Muscle layer of duodenum (tissue), 2 donors: Measurements from ENCODE around the gene SH3BGRL3.
A peak's percentile ranks its signal among the peaks of the same experiment; 100 is the strongest.
"Not testable (repeated sequence)": the region's sequence is repeated elsewhere in the genome, so short reads cannot be mapped to it uniquely, and the experiment has no call there.

Experiments used
- H3K27ac ChIP-seq: one replicate; pipeline ENCODE4 v1.7.0; 2013; ENCODE audit warnings: mild to moderate bottlenecking, low read length
- H3K27me3 ChIP-seq: one replicate; pipeline ENCODE4 v1.7.0; 2013; ENCODE audit warnings: low read depth, mild to moderate bottlenecking, control low read depth, low read length
- H3K36me3 ChIP-seq, 2 donors: one replicate each; pipeline ENCODE4 v1.7.0; 2013; ENCODE audit warnings: low read length in 2 of 2, control low read depth in 1 of 2, mild to moderate bottlenecking in 1 of 2; ENCODE audit not compliant: insufficient read depth in 2 of 2, control insufficient read depth in 1 of 2
- H3K4me1 ChIP-seq, 2 donors: one replicate each; pipeline ENCODE4 v1.7.0; 2013; ENCODE audit warnings: low read length in 2 of 2, mild to moderate bottlenecking in 2 of 2, control low read depth in 1 of 2, moderate library complexity in 1 of 2; ENCODE audit not compliant: insufficient read depth in 2 of 2, control insufficient read depth in 1 of 2
- H3K4me3 ChIP-seq, 2 donors: one replicate each; pipeline ENCODE4 v1.7.0; 2013; ENCODE audit warnings: low read length in 2 of 2, low read depth in 1 of 2, mild to moderate bottlenecking in 1 of 2
- H3K9me3 ChIP-seq, 2 donors: one replicate each; pipeline ENCODE4 v1.7.0; 2013; ENCODE audit warnings: low read length in 2 of 2, control low read depth in 1 of 2, mild to moderate bottlenecking in 1 of 2; ENCODE audit not compliant: control insufficient read depth in 1 of 2
- donor health status: healthy.

SH3BGRL3 gene

GRCh38 chr1:26307363-26307781 lies 27.5 kb downstream of the SH3BGRL3 start:
- Histone ChIP-seq H3K4me1 (peaks cover 9 to 10% of the 10 kb centered on the region in 2 donors), H3K9me3 (no peaks in the 10 kb centered on the region), H3K4me3 (no peak overlapping the region), H3K27ac (peak overlapping the region; percentile 37), H3K36me3 (no peaks in the 10 kb centered on the region), H3K27me3 (no peaks in the 10 kb centered on the region)

GRCh38 chr1:26307966-26308899 lies 28.3 kb downstream of the SH3BGRL3 start:
- H3K4me1 ChIP-seq = peaks cover 4 to 10% of the 10 kb centered on the region in 2 donors
- not testable (repeated sequence) for H3K36me3 ChIP-seq, H3K27me3 ChIP-seq, H3K27ac ChIP-seq, H3K4me3 ChIP-seq, H3K9me3 ChIP-seq

- H3K4me1 ChIP-seq = no peaks in the 10 kb centered on the region
- no peaks in the 10 kb centered on the region for H3K9me3 ChIP-seq
- no peaks in the 10 kb centered on the region for H3K27me3 ChIP-seq
- no peak overlapping the region for H3K27ac ChIP-seq
- no peaks in the 10 kb centered on the region for H3K36me3 ChIP-seq
- H3K4me3 ChIP-seq = no peak overlapping the region
Observed at GRCh38 chr1:26314501-26314900, 34.6 kb downstream of the SH3BGRL3 start.

GRCh38 chr1:26315874-26316850 lies 36.3 kb downstream of the SH3BGRL3 start:
- H3K9me3 ChIP-seq = no peaks in the 10 kb centered on the region
- no peak overlapping the region for H3K27ac ChIP-seq
- no peaks in the 10 kb centered on the region for H3K36me3 ChIP-seq
- no peaks in the 10 kb centered on the region for H3K27me3 ChIP-seq
- H3K4me1 ChIP-seq = peaks cover 0 to 5% of the 10 kb centered on the region in 2 donors
- H3K4me3 ChIP-seq = no peak overlapping the region

- peaks cover 0 to 9% of the 10 kb centered on the region in 2 donors for H3K4me1 ChIP-seq
- no peak overlapping the region for H3K4me3 ChIP-seq
- no peaks in the 10 kb centered on the region for H3K27me3 ChIP-seq
- H3K36me3 ChIP-seq = no peaks in the 10 kb centered on the region
- H3K27ac ChIP-seq = peak overlapping the region; percentile 33
- H3K9me3 ChIP-seq = no peaks in the 10 kb centered on the region
Observed at GRCh38 chr1:26317146-26317545, 37.3 kb downstream of the SH3BGRL3 start.

DNA sequence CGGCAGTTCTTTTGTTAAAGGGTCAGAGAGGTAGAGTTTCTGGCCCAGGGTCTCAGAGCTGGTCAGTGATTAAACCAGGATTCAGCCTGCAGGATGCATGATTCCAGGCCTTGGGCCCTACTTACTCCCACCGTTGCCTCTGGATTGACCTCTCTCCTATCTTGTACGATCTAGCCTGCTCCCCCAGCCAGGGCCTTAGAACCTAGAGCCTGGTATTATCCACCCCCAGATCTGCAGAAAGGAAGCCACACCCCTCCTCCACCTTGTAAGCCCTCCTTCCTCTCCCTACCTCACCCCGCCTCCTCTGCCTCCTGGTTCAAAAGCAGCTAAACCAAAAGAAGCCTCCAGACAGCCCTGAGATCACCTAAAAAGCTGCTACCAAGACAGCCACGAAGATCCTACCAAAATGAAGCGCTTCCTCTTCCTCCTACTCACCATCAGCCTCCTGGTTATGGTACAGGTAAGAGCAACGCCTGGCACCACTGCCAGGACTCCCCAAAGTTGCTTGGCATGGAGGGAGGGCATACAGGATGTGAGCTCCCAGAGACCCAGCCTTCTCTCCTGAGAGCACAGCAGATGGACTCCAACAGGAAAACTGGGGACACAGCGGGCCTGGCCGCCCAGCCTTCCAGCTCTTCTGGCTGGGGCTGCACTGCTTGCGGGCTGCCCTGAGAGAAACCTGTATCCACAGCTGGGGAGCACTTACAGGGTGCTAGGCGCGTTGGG lies 37.9 kb downstream of the SH3BGRL3 start, which contains the start of gene CD52:
Gene CD52, plus strand, starts transcription at position 347 of the 726 bp plus-strand sequence. Its CDS starts 60 bp downstream, at position 407.
- Histone ChIP-seq H3K4me1 (peaks cover 0 to 9% of the 10 kb centered on the region in 2 donors), H3K4me3 (peak within 1 kb of the TSS in 1 of 2 donors; percentile 30), H3K36me3 (no peaks in the 10 kb centered on the region), H3K27me3 (no peaks in the 10 kb centered on the region), H3K9me3 (no peaks in the 10 kb centered on the region), H3K27ac (peak within 1 kb of the TSS; percentile 63)

DNA sequence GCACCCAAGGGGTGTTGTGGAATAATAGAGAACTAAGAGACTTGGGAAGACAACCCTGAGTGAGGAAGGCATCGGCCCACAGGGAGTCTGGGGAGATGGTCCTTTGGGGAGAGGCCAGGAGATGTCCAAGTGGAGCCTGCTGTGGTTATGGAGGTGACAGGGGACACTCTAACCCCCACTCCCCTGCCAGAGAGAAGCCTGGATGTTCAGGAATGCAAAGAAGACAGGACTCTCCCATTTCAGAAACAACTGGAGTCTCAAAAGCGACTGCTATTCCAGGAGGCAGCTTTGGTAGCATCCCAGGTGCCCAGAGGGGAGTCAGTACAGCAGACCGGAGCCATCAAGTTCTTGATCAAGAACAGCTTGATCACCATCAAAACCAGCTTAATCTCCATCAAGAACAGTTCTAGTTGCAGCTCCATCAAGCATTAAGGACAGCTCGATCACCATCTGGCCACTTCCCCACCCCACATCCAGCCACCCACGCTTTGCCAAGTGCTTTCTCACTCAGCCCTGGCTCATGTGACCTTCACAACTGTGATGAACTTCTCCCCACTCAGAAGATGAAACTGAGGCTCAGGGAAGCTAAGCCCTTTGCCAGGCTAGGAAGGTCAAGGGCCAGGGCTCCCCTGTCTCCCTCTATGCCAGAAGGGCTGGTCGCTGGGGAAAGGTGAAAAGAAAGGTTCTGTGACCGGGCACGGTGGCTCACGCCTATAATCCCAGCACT lies 38.6 kb downstream of the SH3BGRL3 start:
- H3K27me3 ChIP-seq = no peaks in the 10 kb centered on the region
- H3K27ac ChIP-seq = peak overlapping the region; percentile 63
- no peaks in the 10 kb centered on the region for H3K9me3 ChIP-seq
- peak overlapping the region in 1 of 2 donors; percentile 30 for H3K4me3 ChIP-seq
- H3K4me1 ChIP-seq = peaks cover 0 to 9% of the 10 kb centered on the region in 2 donors
- no peaks in the 10 kb centered on the region for H3K36me3 ChIP-seq

GRCh38 chr1:26320896-26321295 lies 41.0 kb downstream of the SH3BGRL3 start:
- H3K27ac ChIP-seq = no peak overlapping the region
- no peaks in the 10 kb centered on the region for H3K36me3 ChIP-seq
- no peak overlapping the region for H3K4me3 ChIP-seq
- H3K27me3 ChIP-seq = no peaks in the 10 kb centered on the region
- no peaks in the 10 kb centered on the region for H3K9me3 ChIP-seq
- peaks cover 0 to 9% of the 10 kb centered on the region in 2 donors for H3K4me1 ChIP-seq

GRCh38 chr1:26321315-26322041 lies 41.6 kb downstream of the SH3BGRL3 start:
- peaks cover 0 to 9% of the 10 kb centered on the region in 2 donors for H3K4me1 ChIP-seq
- H3K36me3 ChIP-seq = no peaks in the 10 kb centered on the region
- H3K9me3 ChIP-seq = no peaks in the 10 kb centered on the region
- H3K27me3 ChIP-seq = no peaks in the 10 kb centered on the region
- no peak overlapping the region for H3K27ac ChIP-seq
- H3K4me3 ChIP-seq = no peak overlapping the region

DNA sequence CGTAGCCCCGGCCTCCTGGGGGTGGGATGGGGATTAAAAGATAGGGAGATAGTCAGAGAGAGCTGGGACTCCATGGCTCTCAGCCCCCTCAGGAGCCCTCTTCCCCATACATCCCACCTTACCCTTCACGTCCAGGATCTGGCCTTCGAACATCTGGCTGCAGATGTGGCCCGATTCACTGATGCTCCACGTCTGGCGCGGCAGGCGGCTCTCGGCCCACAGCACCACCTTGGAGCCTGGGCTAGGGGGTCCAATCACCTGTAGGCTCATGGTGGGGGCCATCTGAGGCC lies 42.1 kb downstream of the SH3BGRL3 start:
- no peak overlapping the region for H3K4me3 ChIP-seq
- no peaks in the 10 kb centered on the region for H3K9me3 ChIP-seq
- H3K36me3 ChIP-seq = no peaks in the 10 kb centered on the region
- no peaks in the 10 kb centered on the region for H3K27me3 ChIP-seq
- H3K27ac ChIP-seq = no peak overlapping the region
- peaks cover 0 to 9% of the 10 kb centered on the region in 2 donors for H3K4me1 ChIP-seq
